ENCODE data around the gene LINGO4.

GRCh38 chr1:151763990-151764389, 41.2 kb downstream of the LINGO4 start:
- TF ChIP-seq, protein P1, sequence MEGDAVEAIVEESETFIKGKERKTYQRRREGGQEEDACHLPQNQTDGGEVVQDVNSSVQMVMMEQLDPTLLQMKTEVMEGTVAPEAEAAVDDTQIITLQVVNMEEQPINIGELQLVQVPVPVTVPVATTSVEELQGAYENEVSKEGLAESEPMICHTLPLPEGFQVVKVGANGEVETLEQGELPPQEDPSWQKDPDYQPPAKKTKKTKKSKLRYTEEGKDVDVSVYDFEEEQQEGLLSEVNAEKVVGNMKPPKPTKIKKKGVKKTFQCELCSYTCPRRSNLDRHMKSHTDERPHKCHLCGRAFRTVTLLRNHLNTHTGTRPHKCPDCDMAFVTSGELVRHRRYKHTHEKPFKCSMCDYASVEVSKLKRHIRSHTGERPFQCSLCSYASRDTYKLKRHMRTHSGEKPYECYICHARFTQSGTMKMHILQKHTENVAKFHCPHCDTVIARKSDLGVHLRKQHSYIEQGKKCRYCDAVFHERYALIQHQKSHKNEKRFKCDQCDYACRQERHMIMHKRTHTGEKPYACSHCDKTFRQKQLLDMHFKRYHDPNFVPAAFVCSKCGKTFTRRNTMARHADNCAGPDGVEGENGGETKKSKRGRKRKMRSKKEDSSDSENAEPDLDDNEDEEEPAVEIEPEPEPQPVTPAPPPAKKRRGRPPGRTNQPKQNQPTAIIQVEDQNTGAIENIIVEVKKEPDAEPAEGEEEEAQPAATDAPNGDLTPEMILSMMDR (IDR thresholded peaks at IDR 0.05), result no peak
- no peak for TF ChIP-seq ZFX (IDR thresholded peaks at IDR 0.05; ENCODE audit: borderline replicate concordance)
